T-helper 2 cell treated with Interferon-gamma antibody and Interleukin-4, amounts not matched to agents 100 ng/mL and 5 ng/mL, for 36 hours (primary cell): Measurements from ENCODE around the gene NRSN1. TPM values are rescaled to one million over a fixed set of nuclear protein-coding genes. Genes with fewer than 3 reads are reported as not detected.
"Not testable (repeated sequence)": the region's sequence is repeated elsewhere in the genome, so short reads cannot be mapped to it uniquely, and the experiment has no call there.

Source experiments
- intact Hi-C: fragments of 100-400 bp; cut with micrococcal nuclease; formaldehyde crosslinking; loops from one replicate; pipeline ENCODE4 v1.15.1; 2023
- total RNA-seq: library from RNA; stranded (reverse); gene quantifications from 2 replicates; pipeline ENCODE4 v1.2.3, GENCODE V29; 2022

Gene NRSN1
- total RNA-seq, 1 donor from 2014 or later: not detected

DNA sequence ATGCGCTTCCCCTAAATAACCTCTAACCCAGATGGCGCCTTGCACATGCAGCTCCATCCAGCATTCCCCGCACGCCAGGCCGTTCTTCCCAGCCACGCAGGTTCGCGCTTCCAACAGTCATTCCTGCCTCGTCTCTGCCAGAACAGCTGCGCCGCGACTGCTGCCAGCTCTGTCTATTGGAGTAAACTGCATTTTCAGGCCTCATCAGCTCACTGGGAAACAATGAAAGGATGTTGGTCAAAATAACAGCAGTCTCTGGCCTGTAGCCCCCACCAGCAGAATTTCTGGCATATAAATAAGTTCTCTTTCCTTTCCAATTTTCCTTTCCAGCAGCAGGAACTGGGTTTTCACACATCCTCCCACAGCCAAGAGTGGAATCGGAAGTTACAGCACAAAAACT is 14.6 kb downstream of the NRSN1 start:
- intact Hi-C loops: no loop called here

DNA sequence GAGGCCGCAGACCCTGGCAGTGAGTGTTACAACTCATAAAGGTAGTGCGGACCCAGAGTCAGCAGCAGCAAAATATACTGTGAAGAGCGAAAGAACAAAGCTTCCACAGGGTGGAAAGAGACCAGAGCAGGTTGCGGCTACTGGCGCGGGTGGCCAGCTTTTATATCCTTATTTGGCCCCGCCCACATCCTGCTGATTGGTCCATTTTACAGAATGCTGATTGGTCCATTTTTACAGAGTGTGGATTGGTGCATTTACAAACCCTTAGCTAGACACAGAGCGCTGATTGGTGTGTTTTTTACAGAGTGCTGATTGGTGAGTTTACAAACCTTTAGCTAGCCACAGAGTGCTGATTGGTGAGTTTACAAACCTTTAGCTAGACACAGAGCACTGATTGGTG is 16.7 kb downstream of the NRSN1 start:
- intact Hi-C loops: not testable (repeated sequence)

DNA sequence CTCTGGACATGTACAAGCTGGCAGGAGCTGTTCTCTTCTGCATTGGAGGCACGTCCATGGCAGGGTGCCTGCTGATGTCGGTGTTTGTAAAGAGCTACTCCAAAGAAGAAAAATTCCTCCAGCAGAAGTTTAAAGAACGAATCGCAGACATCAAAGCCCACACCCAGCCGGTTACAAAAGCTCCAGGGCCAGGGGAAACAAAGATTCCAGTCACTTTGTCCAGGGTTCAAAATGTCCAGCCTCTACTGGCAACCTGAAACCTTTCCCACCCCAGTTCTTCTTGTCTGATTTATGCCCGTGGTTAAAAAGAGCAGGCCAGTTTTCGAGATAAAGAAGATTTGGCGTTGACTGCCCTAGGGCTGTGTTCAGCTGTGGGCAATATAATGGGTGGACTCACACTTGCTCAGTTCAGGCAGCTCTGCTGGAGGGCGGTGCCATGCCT is 19.7 kb downstream of the NRSN1 start:
- intact Hi-C loops: no loop called here

DNA sequence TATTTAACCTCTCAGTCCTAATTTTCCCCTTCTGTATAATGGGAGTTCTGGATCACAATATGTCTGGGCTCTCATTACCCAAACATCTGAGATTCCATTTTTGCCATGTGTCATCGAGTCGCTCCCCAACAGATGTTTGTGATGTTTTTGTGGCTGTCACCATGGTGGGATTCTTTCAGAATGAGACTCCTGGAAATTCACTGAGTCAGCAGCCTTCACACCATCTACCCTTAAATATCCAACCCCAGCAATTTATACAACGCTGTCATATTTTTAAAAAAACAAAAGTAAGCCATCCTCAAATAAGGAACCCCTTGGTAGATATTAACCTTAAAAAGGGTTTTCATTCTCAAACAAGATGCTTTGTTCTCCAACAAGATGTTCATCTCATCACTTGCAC is 20.9 kb downstream of the NRSN1 start:
- intact Hi-C loops: no loop called here

DNA sequence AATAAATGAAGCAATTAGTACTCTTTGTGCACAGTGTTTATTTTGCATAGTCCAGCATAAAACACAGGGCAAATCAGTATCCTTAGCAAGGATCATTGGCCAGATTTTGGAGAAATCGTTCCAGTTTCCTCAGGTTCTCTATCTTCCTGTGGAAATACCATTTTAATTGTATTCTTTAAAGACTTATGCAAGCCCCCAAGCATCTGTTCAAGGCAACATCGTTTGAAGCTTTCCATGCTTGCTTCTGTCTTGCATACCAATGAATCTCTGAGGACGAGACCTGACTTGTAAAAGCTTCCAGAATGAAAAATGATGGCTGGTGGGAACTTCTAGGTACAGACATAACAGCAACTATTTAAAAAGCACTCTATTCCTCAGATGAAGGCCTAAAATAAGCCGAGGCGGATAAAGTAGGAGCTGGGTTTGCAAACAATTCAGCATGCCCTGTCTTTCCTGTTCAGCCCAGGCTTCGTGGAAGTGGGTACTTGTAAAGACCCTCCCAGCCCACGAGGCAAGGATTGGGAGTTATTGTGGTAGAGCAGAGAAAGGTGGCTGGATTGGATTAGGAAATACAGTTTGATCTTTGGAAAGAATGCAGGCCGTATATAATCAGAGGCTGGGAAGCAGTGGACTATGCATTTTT is 21.6 kb downstream of the NRSN1 start:
- intact Hi-C loops: no loop called here

DNA sequence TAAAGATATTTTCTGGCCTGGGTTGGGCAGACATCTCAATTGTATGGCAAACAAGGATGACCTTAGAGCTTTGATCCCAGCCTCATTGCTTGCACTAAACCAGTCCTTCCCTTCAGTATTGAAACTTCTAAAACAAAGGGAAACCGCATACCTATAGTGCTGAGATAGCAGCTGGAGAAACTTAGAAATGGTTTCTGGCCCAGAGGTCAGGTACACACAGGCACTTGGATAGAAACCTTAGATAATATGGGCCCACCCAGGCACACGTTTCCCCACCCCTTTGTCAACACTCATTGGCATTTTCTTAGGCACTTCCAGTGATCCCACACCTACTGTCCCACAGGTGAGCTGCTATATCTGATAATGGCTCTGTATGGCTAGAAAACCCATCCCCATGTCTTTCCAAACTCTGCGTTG is 22.1 kb downstream of the NRSN1 start:
- intact Hi-C loops: no loop called here

DNA sequence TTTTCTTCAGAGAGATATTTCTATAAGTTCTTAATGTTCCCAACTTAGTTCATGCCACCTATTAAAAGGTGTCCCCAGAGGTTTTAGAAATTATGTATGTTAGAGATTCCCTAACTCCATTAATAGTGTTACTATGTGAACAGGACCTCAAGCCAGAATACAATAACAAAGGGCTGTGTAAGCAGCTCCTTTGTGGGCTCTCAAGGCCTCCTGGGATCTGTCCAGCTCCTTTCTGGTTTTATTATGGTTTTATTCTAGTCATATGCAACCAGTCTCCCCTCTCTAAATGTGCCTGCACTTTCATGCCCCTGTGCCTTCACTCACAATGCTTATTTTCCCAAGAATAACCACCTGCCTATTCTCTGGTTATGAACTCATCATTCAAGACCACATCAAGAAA is 22.7 kb downstream of the NRSN1 start:
- intact Hi-C loops: no loop called here

DNA sequence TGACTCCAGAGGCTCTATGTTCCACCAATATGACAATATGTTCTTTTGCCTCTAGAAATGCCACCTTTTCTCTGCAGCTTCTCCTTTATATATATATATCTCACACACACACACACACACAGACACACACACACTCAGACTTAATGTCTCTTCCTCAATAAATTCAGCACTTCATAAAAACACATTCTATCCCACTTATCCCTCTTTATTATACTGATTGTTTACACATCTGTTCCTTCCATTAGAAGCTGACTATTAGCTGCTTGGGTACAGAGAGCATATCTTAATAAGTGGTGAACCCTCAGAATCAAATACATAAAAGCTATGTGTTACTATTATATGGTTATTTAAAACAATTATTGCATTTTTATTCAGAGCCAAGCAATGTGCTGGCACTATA is 23.3 kb downstream of the NRSN1 start:
- intact Hi-C loops: no loop called here

DNA sequence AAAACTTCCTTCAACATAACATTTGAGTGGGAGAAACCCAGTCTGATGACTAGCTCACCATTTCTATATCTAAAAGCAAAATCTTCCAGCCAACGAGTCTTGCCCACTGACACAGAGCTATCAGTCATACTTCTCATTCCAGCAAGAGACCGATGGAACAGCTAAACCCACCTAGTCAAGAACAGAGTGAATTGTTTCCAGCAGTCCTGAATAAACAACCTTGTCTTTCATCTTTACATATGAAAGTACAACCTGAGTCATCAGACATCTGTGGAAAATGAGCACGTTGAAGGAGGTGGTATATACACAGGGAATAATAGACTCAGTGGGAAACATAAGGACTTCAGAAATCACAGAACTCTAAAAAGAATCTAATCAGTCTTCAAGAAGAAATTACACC is 23.8 kb downstream of the NRSN1 start:
- intact Hi-C loops: no loop called here

DNA sequence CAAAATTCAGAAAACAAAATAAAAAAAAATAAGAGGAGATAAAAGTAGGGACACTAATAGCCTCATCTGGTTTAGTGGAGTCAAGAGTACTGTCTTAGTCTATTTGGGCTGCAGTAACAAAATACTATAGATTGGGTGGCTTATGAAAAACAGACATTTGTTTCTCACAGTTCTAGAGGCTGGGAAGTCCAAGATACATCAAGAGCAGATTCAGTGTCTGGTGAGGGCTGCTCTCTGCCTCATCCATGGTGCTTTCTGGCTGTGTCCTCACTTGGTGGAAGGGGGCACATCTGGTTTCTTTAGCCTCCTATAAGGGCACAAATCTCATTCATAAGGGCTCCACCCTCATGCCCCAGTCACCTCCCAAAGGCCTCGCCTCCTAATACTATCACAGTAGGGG is 26.0 kb downstream of the NRSN1 start:
- intact Hi-C loops: no loop called here

DNA sequence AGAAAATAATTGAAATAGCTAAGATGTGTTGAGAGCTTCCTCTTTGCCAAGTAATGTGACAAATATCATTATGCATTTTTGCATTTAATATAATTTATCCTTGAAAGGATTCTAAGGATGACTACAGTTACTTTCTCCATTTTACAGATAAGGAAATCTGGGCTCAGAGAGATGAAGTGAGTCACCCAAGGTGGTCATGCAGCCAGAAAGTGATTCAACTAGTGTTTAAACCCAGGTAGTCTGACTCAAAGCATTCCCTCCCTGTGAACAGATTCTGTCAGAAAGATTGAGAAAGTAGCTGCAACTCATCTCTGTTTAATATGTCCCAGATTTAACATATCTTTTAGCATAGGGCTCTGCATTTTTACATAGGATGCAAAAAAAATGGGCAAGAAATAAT is 28.1 kb downstream of the NRSN1 start:
- intact Hi-C loops: no loop called here

DNA sequence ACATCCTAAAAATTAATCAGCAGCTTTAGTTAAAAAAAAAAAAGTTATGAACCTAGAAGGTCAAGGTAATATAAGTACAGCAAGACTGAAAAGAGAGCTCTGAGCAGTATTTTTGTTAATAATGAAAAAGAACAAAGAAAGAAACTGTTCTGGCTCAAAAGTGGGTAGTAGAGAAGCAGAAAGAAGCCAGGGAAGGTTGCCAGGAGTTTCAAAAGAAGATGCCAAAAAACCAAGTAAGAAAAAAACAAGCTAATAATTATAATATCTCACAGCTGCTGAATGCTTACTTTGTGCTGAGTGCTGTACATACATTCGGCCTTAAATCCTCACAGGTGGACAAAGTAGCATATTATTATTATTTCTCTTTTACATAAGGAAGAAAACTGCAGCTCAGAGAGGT is 31.9 kb downstream of the NRSN1 start:
- intact Hi-C loops: no loop called here

DNA sequence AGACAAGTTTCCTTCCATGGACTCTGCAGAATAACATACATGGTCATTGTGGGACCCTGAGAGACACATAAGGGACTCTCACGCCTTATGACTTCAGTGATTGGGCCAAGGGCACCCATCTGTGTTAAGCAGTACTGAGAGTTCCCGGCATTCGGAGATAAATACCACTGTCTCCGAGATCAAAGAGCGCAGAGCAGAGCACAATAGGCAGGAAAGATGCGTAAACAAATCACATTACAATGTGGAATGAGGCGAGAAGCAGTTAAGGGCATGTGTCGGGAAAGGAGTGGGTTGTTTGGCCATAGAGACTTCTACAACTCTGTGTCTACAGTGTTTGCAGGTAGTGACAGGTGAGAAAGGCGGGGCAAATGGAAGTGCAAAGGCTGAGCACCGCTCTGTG is 57.6 kb downstream of the NRSN1 start:
- intact Hi-C loops: no loop called here

DNA sequence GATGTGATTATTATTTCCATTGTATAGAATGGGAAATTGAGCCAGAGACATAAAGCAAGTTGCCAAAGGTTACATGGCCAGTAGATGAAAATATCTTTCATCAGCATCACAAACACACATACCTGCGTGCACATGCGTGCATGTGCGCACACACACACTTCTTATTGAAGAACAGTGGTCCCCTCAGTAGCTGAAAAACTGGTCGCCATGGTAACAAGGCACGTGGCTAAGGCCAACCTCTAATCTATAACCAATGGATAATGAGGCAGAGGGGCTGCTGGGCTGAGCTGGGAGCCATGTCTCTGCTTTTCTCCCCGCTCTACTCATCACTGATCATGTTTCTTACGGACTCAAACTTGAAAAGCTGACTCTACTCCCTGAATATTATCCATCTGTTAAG is 60.3 kb downstream of the NRSN1 start:
- intact Hi-C loops: no loop called here

DNA sequence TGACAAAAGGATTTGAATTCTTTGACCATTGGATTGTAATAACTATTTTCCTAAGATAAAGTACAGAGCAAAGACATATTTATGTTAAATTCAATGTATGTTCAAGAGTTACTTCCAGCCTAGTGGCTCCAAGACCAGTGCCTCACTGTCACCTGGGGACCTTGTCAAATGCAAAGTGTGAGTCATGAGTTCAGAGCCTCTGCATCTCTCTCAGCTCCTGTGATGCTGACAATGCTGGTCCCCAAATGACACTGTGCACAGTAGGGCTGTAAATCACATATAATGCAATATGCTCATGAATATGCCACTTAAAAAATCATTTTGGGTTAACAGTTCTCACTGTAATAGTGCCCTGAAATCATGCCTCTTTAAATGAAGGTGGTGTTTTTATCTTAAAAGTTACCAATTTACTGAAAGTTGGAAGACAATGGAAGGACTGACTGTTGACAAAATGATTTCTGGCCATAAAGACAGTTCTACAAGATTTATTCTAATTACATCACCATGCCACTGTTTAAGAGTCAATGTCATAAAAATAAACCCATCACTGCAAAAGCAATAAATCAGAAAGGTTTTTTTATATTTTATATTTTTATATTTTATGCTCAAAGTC is 62.1 kb downstream of the NRSN1 start:
- intact Hi-C loops: no loop called here

DNA sequence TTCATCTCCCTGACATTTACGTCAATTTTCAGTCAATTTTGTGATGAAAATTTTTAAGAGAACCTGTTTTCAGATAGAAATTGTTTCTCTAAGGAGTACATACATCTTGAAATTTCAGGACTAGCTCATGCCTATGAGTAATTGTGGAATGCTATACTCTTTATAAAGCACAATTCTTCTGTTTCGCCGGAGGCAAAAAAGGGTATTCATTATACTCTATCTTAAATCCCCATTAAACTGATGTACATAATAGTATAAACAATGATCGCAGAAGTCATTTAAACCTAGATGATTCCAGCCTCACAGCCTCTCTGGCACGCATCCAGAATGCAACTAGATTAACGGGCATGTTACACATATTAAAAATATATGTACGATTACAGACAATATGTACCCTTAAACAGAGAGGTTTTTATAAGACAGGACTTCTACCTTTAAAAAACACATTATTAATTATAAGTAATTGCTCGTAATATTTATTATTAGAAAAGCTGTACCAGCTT is 62.6 kb downstream of the NRSN1 start:
- intact Hi-C loops: no loop called here

DNA sequence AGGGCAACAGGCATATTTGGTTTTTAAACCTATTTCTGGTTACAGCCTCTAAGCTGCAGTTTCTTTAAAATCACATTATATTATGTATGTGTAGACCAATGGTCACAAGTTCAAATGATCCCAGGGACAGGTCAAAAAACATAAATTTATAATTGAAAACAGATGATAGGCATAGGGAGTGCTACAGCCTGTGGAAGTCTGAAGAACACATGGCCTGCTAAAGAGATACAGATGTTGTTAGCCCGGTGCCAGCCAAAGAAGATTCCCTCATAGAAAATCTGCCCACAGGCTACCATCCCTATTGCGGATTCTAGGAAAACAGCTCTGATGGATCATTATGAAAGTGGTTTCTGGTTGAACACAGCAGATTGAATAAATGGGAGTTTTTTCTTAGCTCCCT is 65.3 kb downstream of the NRSN1 start:
- intact Hi-C loops: no loop called here

DNA sequence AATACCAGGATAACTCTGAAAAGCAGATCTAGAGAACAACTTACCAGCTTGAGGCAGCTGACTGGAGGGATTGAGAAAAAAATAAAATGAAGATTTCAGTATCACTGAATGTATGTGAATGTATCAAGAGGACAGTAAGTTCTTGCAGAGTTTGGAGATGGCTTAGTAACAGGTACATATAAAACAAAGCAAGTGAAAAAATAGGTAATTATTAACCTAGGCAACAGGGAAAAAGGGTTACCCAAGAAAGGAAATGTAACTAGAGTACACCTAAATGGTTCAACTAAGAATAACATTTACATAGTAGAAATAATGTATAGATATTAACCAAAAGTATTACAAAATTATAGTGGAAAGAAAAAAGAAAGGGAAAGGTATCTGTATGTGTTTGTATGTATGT is 67.3 kb downstream of the NRSN1 start:
- intact Hi-C loops: no loop called here

DNA sequence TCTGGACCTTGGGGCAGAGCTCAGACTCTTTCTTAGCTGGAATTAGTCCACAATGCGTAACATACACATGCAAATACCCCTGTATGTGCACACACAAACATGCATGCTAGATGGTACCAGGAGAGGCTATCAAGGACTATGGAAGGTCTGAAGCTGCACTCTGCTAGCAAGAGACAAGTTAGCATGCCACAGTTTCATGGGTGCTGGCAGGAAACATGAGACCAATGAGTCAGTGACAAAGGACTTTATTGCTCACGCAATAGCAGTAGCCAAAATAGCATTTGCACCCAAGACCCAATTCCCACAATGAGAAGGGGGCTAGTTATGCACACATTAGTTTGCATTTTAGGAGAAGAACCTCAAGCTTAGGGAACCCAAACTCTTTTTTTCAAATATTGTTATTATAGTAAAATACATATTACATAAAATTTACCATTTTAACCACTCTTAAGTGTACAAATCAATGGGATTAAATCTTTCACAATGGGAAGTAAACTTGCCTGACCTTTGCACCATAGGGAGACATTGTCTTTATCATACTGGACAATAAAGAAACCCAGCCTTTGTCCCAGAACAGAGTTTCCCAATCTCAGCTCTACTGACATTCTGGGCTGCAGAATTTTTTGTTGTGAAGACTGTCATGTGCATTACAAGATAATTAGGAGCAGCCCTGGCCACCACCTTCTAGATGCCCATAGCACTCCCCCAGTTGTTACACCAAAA is 69.1 kb downstream of the NRSN1 start:
- intact Hi-C loops: no loop called here

DNA sequence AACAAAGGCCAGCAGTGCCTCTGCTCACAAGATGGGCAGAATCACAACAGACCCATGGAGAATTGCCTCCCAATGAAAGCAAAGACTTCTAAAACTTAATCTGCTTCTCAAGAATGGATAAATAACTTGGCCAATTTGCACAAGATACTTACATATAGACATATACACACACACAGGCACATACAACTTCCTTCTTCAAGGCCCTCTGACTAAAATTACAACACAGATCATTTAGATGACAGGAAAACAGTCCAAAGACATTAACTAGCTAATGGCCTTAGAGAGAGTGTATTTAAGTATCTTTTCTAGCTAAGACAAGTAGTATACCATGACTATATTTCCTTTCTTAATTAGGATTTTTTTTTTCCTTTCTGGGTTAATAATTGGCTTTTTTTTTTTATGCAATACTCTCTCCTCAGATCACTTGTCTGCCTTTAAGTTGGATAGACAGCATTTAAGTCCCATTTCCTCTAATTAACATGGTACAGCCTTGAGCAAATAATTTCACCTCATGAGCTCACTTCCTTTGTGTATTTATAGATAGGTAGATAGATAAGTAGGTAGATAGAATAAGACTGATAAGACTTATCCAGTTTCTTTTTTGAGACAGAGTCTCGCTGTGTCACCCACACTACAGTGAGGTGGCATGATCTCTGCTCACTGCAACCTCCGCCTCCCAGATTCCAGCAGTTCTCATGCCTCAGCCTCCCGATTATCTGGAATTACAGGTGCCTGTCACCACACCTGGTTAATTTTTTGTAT is 70.0 kb downstream of the NRSN1 start:
- intact Hi-C loops: no loop called here
